ENCODE measurements around the gene PTOV1.

DNA sequence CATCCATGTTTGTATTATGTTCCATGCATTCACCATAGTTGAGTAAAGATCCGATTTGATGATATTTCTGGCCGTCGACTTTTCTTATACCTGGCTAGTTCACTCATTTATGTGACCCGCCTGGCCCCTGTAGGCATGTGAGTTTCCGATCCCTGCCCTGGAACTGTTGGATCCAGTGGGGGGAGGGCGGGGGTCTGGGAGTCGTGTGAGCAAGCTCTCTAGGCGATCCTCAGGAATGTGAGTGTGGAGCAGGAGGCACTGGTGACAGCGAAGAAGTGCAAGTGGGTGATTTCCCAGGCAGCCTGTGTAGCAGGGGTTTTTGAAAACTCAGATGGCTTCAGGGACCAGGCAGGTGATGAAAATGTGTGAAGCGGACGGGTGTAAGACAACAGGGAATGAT lies 10.6 kb upstream of the PTOV1 start:
- no peak for TF ChIP-seq CTCF (IDR thresholded peaks at IDR 0.05; ENCODE audit: insufficient read depth, low read length)
- TF ChIP-seq POLR2AphosphoS5 (IDR thresholded peaks at IDR 0.05; ENCODE audit: low read depth), result no peak
- TF ChIP-seq, protein P1, sequence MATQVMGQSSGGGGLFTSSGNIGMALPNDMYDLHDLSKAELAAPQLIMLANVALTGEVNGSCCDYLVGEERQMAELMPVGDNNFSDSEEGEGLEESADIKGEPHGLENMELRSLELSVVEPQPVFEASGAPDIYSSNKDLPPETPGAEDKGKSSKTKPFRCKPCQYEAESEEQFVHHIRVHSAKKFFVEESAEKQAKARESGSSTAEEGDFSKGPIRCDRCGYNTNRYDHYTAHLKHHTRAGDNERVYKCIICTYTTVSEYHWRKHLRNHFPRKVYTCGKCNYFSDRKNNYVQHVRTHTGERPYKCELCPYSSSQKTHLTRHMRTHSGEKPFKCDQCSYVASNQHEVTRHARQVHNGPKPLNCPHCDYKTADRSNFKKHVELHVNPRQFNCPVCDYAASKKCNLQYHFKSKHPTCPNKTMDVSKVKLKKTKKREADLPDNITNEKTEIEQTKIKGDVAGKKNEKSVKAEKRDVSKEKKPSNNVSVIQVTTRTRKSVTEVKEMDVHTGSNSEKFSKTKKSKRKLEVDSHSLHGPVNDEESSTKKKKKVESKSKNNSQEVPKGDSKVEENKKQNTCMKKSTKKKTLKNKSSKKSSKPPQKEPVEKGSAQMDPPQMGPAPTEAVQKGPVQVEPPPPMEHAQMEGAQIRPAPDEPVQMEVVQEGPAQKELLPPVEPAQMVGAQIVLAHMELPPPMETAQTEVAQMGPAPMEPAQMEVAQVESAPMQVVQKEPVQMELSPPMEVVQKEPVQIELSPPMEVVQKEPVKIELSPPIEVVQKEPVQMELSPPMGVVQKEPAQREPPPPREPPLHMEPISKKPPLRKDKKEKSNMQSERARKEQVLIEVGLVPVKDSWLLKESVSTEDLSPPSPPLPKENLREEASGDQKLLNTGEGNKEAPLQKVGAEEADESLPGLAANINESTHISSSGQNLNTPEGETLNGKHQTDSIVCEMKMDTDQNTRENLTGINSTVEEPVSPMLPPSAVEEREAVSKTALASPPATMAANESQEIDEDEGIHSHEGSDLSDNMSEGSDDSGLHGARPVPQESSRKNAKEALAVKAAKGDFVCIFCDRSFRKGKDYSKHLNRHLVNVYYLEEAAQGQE (IDR thresholded peaks at IDR 0.05; ENCODE audit: insufficient replicate concordance, low read depth), result no peak
- no peak for TF ChIP-seq SPI1 (IDR thresholded peaks at IDR 0.05; ENCODE audit: borderline replicate concordance, low read depth)
- no peak for TF ChIP-seq GABPA (IDR thresholded peaks at IDR 0.05; ENCODE audit: low read depth)
